Measurements from ENCODE around the gene MGLL. TPM values are rescaled to one million over a fixed set of nuclear protein-coding genes. Genes with fewer than 3 reads are reported as not detected.

Gene MGLL
- total RNA-seq, 1 experiment from 2014 or later: 10.5 TPM

DNA sequence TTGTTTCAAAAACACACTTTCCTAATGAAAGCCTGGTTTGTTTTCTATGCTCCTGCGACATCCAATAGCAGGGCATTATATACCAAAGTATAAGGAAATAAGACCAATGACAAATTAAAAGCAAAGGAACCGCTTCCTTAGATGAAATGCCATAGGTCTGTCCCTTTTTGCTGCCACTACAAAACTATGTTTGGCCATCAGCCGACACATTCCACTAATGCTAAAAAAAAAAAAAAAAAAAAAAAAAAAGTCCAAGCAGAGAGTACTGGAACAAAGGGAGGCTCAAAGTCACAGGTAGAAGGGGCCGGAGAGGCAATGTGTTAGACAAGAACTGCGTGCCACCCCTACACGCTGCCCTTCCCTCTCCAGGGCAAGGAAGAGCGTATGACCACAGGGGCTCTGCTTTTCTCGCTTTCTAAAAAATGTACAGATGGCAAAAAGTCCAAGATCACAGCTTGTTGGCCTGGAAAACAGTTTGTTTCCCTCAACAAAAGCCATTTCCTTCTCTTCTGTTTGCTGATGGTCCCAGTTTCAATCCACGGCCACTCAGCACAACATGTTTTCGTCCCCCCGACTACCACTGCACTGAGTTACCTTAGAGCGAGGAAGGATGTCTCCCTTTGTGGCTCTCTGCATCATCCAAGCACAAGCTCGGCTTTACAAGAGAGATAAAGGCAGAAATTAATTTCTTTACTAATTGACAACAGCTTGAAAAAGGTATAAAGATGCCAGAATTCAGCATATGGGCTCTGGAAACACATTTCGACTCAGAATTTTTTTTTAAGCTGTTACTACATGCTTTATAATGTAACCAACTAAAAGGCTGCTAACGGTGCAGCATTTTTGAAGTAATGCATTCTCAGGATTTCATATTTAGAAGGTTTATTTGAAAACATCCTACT, 78.7 kb downstream of the MGLL start:
- DNase-seq (ENCODE audit: low read depth): no peak

DNA sequence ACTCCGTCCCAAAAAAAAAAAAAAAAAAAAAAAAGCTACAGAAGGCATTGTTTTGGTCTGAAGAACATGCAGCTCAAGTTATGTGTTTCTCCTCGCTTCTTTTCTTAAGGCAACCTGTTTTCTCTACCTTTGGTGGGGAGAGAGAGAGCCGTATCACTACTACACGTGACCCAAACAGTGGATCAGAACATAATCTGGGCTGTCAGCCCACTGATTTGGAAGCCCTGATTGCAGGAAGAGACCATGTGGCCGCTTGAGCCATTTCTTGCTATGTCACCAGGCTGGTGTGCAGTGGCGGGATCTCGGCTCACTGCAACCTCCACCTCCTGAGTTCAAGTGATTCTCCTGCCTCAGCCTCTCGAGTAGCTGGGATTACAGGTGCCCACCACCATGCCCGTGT, 79.7 kb downstream of the MGLL start:
- no peak for DNase-seq (ENCODE audit: low read depth)

DNA sequence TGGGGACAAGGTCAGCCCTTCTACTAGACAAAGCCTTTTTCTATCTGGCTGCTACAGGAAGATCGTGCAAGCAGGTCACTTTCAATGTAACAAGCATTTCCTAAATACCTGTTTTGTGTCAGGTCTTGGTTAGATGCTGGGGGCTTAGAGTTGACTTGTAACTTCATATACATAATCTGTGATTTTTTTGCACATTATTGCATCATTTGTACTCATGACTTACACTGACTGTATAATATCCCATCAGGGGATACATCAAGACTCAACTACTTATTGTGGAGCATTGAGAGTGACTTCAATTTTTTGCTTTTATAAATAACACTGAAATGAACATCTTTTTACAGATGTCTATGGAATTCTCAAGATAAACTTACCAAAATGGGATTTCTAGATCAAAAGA, 80.6 kb downstream of the MGLL start:
- DNase-seq (ENCODE audit: low read depth): no peak

DNA sequence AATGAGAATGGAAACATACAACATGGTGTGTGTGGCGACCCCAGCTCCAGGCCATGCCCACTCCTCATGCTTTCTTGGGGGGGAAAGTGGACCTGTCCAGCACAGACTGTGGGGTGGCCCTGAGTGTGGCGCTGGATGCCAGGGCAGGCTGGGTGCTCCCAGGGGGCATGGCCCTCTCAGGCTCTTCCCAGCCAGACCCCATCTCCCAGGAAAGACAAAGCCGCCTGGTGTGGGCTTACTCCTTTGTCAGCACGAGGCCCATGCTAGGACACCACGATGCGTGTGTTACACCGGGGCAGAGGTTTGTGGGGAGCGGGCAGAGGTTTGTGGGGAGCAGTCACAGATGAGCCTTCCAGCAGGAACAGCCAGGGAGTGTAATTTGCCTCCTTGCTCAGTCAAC, 81.1 kb downstream of the MGLL start:
- DNase-seq (ENCODE audit: low read depth): no peak

DNA sequence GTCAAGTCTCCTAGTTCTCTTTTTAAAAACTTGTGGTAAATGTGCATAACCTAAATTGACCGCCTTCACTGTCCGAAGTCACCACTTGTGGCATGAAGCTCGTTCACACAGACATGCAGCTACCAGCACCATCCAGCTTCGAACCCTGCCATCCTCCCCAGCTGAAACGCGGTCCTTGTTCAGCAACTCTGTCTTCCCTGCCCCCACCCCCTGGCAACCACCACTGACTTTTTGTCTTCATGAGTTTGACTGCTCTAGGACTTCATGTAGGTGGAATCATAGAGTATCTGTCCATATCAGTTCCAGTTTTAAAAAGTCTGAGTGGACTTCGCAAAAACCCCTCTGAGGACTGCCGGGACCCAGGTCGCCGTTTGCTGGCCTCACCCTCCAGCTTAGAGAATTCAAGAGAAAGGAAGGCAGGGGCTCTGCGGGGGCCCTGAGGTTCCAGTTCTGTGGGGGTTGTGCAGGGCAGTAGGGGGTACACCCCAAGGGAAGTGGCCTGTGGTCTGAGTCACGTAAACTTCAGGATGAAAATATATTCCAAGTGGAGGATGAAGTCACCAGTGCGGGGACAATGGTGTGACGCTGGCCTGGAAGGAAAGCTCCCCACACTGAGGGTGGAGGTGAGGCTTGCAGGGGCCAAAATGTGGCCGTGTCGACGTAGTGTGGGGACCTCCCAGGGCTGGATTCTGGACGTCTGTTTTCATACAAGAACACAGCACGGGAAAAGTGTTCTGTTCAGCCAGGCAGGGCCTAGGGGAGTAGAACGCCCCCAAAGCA, 82.0 kb downstream of the MGLL start:
- peak; percentile 27 for DNase-seq (ENCODE audit: low read depth)

DNA sequence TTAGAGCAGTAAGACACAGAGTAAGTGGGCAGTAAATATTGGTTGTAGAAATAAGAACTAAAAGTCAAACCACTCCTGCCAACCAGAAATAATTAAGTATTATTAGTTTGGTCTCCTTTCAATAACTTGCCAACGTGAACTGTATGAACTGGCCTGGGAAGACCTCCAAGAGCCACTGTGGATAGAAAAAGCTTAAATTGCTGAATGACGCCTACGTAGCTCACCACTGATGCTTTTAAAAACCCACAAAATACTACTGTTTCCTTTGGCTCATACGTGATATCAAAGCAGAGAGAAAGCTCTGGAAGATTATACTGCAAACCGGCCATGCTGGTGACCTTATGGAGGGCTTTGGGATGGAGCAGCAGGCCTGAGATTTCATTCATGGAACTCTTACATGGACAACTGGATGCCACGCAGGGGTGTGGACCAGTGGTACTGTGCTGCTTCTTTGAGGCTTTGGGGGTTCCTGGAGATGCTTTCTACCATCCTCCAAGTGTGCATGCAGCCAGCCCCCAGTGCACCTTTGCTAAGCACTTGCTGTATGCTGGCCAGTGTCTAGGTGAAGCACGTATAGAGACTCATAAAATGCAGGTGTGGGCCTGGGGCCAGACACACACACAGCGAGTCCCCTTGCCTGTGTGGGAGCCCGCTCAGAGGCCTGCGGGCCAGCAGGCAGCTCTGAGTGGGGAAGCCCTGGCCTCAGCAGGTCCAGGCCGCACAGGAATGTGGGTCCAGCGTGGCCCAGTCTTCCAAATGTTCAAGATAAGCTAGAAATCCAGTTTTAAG, 82.8 kb downstream of the MGLL start:
- DNase-seq (ENCODE audit: low read depth): no peak

DNA sequence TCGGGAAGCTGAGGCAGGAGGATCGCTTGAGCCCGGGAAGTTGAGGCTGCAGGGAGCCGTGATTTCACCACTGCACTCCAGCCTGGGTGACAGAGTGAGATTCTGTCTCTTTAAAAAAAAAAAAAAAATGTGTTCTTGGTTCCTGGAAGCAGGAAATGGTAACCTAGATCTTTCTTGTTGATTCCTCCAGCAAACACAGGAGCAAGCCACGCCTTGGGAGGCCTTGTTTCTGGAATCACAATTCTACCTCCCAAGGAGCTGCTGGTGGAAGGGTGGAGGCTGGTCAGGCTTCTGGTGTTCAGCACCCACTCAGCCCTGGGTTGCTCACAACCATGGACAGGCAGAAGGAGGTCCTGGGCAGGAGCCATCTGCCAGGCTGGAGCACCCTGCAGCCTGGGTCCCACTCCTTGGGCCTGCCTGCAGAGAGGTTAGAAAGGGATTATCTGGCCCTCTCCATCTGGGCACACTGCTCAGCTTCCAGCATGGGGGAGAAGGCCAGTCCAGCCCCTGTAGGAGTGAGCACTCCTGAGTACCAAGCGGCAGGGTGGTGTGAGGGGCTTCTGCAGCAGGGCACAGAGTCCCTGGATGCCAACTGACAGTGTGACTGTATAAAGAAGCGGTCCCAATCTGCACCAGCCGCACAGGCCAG, 84.0 kb downstream of the MGLL start:
- peak; percentile 80 for DNase-seq (ENCODE audit: low read depth)

DNA sequence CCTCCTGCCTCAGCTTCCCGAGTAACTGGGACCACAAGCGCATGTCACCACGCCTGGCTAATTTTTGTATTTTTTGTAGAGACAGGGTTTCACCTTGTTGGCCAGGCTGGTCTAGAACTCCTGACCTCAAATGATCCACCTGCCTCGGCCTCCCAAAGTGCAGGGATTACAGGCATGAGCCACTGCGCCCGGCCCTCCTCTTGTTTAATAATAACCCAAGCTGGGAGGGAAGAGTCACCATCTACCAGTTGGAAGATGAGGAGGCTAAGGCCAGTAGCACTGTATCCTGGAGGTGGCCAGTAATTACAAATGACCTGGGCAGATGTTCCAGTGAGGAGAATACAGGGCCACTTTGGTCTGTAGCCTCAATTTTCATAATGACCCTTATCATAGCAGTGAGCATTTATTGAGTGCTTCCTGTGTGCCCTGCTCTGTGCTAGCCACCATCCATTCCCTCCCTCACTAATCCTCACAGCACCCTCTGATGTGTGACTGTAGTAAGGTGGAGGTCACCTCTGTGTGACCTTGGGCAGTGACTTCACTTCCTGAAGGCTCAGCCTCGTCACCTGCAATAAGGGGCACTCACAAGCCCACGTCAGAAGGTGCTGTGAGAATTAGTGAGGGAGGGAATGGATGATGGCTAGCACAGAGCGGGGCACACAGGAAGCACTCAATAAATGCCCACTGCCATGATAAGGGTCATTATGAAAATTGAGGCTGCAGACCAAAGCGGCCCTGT, 85.3 kb downstream of the MGLL start:
- DNase-seq (ENCODE audit: low read depth): no peak

DNA sequence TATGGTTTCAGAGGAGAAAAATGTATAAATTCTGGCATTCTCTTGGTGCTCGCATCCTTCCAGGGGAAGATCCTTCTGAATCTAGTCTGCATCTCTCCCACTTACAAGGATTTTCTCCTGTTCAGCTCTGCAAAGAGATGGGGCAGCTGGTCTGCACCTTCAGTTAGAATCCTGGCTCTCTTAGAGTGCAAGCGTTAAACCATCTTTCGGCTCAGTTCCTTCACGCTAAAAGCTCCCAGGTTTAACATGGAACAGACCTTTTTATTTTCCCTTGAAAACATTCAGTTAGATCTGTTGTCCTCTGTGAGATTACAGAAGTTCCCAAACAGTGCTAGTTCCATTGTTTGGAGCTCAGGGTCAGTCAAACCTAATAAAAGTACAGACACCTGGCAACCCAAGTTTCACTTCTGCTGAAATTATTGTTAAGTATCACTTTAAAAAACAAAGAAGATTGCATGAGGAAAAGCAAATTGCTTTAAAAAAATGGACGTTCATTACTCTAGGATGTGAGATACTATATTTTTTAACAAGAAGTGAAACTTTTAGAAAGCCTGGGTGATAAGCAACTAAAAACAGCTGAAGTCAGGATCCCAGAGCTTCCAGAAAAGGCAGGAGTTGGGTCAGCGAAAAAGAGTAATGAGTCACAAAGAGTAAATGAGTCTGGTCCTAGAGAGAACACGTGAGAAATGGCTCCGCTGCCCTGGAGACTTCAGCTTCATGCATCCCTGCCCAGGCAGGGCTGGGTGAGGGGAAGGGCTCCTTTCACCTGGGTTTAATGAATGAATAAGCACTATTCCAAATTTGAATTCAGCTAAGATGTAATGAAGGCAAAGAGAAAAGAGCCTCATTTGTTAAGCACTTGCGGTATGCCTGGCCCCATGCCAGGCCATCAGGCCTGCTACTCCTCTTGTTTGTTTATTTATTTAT, 86.3 kb downstream of the MGLL start:
- peak; percentile 70 for DNase-seq (ENCODE audit: low read depth)

DNA sequence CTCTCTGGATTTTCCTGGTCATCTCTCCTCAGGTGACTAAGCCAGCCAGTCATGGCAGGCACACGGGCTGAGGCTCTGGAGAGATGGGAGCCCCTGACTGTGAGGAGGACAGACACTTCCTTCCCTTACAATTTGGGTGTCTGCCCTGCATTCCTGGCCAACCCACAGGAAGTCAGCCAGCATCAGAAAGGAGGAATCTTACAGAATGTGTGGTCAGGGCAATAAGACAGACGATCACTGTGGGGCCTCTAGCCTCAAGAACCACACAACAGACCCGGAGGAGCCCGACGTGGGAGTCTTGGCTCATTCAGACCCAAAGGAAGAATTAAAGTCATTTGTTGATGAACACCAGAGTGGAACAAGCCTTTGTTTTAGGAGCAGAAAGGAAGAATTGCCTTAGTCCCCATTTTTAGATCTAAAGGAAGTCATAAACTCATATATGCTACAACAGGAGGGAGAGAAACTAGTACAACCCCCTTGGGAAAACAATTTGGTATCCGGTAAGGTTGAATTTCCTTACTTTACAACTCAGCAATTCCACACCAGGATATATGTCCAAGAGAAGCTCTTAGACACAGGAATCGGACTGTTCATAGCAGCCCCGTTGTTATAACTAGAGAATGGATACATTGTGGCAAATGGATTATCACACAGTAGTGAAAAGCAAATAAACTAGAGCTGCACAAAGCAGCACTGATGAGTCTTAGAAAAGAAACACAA, 87.4 kb downstream of the MGLL start:
- peak; percentile 100 for DNase-seq (ENCODE audit: low read depth)

DNA sequence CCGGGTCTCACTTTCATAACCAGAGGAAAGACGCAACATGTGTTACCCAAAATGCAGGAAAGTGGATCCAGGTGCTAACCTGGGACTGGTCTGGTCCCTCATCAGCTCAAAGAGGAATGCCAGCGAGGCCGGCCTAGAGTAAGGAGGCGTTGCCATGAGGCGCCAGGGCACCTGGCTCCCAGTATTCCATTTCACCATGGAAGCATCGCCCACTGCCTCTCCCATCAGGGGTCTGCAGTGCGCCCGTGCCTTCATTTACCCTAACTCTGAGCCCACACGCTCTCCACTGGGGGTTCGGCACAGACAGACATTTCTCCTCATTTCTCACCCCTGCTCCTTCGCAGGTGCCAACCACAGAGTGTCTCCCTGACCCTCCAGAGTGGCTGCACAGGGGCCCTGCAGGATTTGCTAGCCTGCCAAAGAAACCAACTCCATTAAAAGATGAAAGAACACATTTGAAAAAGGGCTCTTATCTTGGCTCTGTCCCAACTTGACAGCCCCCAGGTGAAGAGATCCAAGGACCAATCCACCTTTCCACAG, 88.1 kb downstream of the MGLL start:
- DNase-seq (ENCODE audit: low read depth): no peak

DNA sequence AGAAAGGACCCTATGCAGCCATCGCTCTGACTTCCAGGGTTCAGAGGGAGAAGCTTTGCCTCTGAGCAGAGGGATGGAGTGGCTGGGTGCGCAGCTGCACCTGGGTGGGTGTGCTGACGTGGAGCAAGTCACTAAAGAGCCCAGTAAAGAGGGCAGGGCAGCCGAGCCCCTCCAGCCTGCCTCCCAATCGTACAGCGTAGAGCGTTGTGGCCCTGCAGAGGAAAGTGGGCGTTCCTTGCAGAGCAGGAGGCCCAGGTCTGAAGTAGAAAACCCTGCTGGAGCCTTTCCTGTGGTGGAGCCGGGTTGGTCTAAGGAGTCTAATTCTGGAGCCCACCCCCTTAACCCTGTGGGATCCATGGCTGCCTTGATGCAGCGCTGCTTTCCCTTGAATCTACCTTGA, 88.5 kb downstream of the MGLL start:
- DNase-seq (ENCODE audit: low read depth): no peak

DNA sequence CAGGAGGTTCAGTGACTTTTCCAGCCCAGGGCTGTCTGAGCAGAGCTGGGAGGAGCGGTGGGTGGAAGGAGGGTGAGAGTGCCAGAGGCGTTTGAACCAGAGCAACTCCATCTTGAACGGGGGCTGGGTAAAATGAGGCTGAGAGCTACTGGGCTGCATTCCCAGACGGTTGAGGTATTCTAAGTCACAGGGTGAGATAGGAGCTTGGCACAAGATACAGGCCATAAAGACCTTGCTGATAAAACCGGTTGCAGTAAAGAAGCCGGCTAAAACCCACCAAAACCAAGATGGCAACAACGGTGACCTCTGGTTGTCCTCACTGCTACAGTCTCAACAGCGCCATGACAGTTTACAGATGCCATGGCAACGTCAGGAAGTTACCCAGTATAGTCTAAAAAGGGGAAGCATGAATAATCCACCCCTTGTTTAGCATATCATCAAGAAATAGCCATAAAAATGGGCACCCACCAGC, 89.4 kb downstream of the MGLL start:
- no peak for DNase-seq (ENCODE audit: low read depth)

DNA sequence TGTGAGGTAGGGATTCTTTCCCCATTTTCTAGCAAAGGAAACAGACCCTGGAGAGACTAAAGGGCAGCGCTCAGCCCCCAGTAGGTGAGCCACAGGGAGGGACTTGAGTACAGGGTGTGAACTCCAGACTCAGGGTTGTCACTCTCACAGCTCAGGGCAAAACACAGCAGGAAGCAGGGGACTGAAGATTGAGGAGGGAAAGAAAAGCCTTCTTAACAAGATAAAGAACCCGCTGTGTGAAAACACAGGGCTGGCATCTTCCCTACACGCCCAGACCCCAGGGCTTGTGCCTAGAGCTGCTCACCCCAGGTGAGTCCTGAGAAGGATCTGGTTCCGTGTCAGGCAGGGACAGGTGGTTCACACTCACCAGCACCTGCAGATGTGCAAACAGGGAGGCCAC, 90.0 kb downstream of the MGLL start:
- no peak for DNase-seq (ENCODE audit: low read depth)

DNA sequence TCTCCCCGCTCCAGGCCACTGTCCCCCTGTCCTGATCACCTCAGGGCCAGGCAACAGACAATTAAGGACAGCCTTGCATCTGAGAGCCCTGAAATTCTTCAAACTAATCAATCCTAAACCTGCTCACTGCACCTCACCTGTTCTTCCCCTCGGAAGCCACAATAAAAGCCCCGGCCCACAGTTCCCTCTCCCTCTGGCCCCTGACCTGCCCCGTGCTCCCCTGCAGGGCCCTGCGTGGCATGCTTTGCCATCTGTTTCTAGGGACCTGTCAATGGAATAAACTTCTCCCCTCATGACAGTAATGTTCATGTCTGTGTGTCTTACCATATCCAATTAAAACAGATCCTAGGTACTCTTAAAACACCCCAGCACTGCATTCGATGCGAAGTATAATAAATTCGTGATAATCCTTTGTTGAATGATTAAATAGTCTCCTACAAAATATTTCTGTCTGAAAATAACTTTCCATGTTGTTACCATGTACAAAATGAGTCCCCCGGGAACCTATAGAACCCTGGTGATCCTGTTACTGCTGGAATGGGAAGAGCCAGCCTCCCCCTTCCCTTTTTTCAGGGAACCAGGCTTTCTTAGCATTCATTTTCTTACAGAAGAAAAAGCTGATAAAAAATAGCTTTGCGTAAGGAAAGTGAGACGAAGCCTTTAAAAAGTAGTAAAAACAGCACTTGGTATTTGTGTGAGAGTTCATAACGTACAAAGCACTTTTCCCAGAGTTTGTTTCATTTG, 90.6 kb downstream of the MGLL start:
- DNase-seq (ENCODE audit: low read depth): no peak

DNA sequence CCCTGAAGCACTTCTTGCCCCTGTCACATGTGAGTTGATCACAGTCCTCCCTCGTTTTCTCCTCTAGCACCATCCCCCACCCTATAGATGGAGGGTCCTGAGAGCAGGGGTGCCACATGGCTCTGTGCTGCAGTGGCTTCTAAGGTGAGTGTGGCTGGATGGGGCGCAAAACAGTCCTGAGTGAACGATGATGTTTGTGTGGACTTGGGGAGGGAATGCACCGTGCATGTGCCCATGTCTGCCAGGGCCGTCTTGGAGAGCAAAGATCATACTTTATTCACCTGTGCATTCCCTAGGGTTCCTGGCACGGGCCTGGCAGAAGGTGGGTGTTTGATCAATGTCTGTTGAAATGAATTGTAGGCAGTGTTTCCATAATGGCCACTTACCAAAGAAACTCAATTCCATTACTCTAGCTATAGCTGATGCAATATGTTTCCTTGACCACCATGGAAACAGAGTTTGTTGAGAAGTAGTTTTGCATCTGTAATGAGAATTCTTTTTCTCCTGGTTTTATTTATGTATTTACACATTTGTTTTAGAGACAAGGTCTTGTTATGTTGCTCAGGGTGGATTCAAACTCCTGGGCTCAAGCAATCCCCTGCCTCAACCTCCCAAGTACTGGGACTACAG, 91.5 kb downstream of the MGLL start:
- DNase-seq (ENCODE audit: low read depth): no peak

DNA sequence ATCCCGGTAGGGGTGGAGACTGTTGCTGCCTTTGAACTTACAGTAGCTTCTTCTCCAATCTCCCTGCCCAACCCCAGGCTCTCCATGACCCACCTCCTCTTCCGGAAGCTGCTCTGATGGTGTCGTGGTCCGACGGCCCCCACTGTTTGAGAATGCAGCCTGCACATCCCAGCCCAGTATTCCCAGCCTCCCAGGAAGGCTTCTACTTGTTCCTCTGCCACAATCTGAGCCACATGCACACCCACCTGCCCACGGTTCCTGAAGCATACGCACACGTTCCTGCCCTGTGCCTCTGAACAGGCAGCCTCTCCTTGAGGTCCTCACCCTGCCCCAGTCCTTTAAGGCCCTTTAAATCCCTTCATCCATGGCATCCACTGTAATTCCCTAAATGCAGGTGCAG, 92.1 kb downstream of the MGLL start:
- peak; percentile 39 for DNase-seq (ENCODE audit: low read depth)

All from HT1080 (cell line).